ENCODE results near the gene TAF4B. TPM values are rescaled to one million over a fixed set of nuclear protein-coding genes. Genes with fewer than 3 reads are reported as not detected.

Gene TAF4B
- total RNA-seq, 4 donors from 2014 or later: 5.1 to 9.2 (median 6.7) TPM

GRCh38 chr18:26336572-26336971 is 110.3 kb downstream of the TAF4B start:
- TF ChIP-seq POLR2A (IDR thresholded peaks at IDR 0.05) (no peak), CTCF (IDR thresholded peaks at IDR 0.05 in 4 of 5, conservative IDR thresholded peaks at IDR 0.05 in 1 of 5) (no peak)
- intact Hi-C loops (cut with DNase I; ENCODE audit: low total_unique reads): no loop called here
- H3K4me1 ChIP-seq: peaks cover 0 to 14% of the 10 kb centered on the region in 2 donors
- no peaks in the 10 kb centered on the region for H3K9me3 ChIP-seq
- no peaks in the 10 kb centered on the region for H3K36me3 ChIP-seq
- no peaks in the 10 kb centered on the region for H3K27me3 ChIP-seq
- in situ Hi-C loops (cut with MboI; ENCODE audit: low sequenced_read_pairs in 4 of 4): no loop called here
- no peak for DNase-seq
- no peak overlapping the region for H3K4me3 ChIP-seq
- ATAC-seq: no peak
- no peak overlapping the region for H3K27ac ChIP-seq

- Histone ChIP-seq H3K4me1 (no peaks in the 10 kb centered on the region), H3K36me3 (peaks cover 0 to 4% of the 10 kb centered on the region in 2 donors), H3K9me3 (peaks cover 2 to 8% (median 4%) of the 10 kb centered on the region in 3 donors), H3K27ac (no peak overlapping the region), H3K27me3 (no peaks in the 10 kb centered on the region), H3K4me3 (no peak overlapping the region)
- in situ Hi-C loops (cut with MboI; ENCODE audit: low sequenced_read_pairs in 4 of 4) (no loop called here), intact Hi-C loops (cut with DNase I; ENCODE audit: low total_unique reads) (no loop called here)
- DNase-seq (no peak), ATAC-seq (no peak)
- TF ChIP-seq POLR2A (IDR thresholded peaks at IDR 0.05) (no peak), CTCF (IDR thresholded peaks at IDR 0.05 in 4 of 5, conservative IDR thresholded peaks at IDR 0.05 in 1 of 5) (no peak)
Measured at GRCh38 chr18:26342646-26343045, 116.4 kb downstream of the TAF4B start.

GRCh38 chr18:26350961-26351360 is 124.7 kb downstream of the TAF4B start:
- DNase-seq: no peak
- TF ChIP-seq POLR2A (IDR thresholded peaks at IDR 0.05) (no peak), CTCF (IDR thresholded peaks at IDR 0.05 in 4 of 5, conservative IDR thresholded peaks at IDR 0.05 in 1 of 5) (no peak)
- Histone ChIP-seq H3K4me1 (no peaks in the 10 kb centered on the region), H3K27me3 (no peaks in the 10 kb centered on the region), H3K27ac (no peak overlapping the region), H3K36me3 (no peaks in the 10 kb centered on the region), H3K9me3 (peaks cover 0 to 5% (median 4%) of the 10 kb centered on the region in 3 donors), H3K4me3 (no peak overlapping the region)
- intact Hi-C loops (cut with DNase I; ENCODE audit: low total_unique reads) (no loop called here), in situ Hi-C loops (cut with MboI; ENCODE audit: low sequenced_read_pairs in 4 of 4) (no loop called here)
- no peak for ATAC-seq

GRCh38 chr18:26356045-26356785 is 130.0 kb downstream of the TAF4B start:
- H3K9me3 ChIP-seq: no peaks in the 10 kb centered on the region

More at GRCh38 chr18:26356045-26356785, 130.0 kb downstream of the TAF4B start:
- TF ChIP-seq CTCF (IDR thresholded peaks at IDR 0.05 in 4 of 5, conservative IDR thresholded peaks at IDR 0.05 in 1 of 5) (no peak), POLR2A (IDR thresholded peaks at IDR 0.05) (no peak)
- in situ Hi-C loops (cut with MboI; ENCODE audit: low sequenced_read_pairs in 4 of 4) (no loop called here), intact Hi-C loops (cut with DNase I; ENCODE audit: low total_unique reads) (no loop called here)
- H3K4me3 ChIP-seq: no peak overlapping the region
- no peaks in the 10 kb centered on the region for H3K4me1 ChIP-seq
- H3K27me3 ChIP-seq: no peaks in the 10 kb centered on the region
- H3K27ac ChIP-seq: no peak overlapping the region
- no peak for ATAC-seq
- DNase-seq: no peak
- no peaks in the 10 kb centered on the region for H3K36me3 ChIP-seq

All from gastrocnemius medialis (tissue), 4 donors.